Gastrocnemius medialis (tissue), 4 donors: ENCODE measurements around the gene GABBR2.

Source experiments
- POLR2A ChIP-seq, 2 donors: fragments of 450-650 bp; IDR thresholded peaks; one replicate each; pipeline ENCODE4 v1.6.1; 2017; ENCODE audit warnings: antibody characterized with exemption in 2 of 2, mild to moderate bottlenecking in 2 of 2, moderate library complexity in 2 of 2
- TF ChIP-seq, protein P1 (sequence below), 5 experiments: fragments of 450-650 bp in 3 of 5; fragments of 200-600 bp in 2 of 5; sonication (generic) in 2 of 5; IDR thresholded peaks in 4 of 5; conservative IDR thresholded peaks in 1 of 5; 1 replicate in 4 of 5; 2 replicates in 1 of 5; pipeline ENCODE4 v1.5.1; 2016 to 2019; ENCODE audit warnings: antibody characterized with exemption in 5 of 5, mild to moderate bottlenecking in 3 of 5, moderate library complexity in 3 of 5

DNA sequence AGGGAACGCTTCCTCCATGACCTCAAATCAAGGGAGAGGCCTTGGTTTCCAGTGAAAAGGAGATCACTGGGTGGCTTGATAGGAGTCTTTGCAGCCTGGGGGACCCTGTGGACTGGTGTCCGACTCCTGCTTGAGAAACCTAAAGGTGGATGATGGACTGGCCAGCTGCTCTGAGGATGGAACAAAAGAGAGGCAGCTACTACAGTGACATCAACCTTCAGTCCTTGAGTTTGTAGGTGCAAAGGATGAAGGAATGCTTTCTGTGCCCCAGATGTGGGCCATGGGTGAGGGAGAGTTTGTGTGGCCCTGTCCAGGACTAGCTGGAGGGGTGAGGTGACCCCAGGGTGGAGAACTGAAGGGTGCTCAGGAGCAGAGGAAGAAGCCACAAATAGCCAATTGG, 338.8 kb downstream of the GABBR2 start:
- TF ChIP-seq, protein P1, sequence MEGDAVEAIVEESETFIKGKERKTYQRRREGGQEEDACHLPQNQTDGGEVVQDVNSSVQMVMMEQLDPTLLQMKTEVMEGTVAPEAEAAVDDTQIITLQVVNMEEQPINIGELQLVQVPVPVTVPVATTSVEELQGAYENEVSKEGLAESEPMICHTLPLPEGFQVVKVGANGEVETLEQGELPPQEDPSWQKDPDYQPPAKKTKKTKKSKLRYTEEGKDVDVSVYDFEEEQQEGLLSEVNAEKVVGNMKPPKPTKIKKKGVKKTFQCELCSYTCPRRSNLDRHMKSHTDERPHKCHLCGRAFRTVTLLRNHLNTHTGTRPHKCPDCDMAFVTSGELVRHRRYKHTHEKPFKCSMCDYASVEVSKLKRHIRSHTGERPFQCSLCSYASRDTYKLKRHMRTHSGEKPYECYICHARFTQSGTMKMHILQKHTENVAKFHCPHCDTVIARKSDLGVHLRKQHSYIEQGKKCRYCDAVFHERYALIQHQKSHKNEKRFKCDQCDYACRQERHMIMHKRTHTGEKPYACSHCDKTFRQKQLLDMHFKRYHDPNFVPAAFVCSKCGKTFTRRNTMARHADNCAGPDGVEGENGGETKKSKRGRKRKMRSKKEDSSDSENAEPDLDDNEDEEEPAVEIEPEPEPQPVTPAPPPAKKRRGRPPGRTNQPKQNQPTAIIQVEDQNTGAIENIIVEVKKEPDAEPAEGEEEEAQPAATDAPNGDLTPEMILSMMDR (IDR thresholded peaks at IDR 0.05 in 4 of 5, conservative IDR thresholded peaks at IDR 0.05 in 1 of 5) = no peak
- no peak for TF ChIP-seq POLR2A (IDR thresholded peaks at IDR 0.05)
